ENCODE data around the gene ADAMTS18. TPM values are rescaled to one million over a fixed set of nuclear protein-coding genes. Genes with fewer than 3 reads are reported as not detected.

The ADAMTS18 gene
- total RNA-seq, 2 donors from 2014 or later: 0.14 TPM; not detected in 1

GRCh38 chr16:77437859-77438258 is 3.0 kb upstream of the ADAMTS18 start:
- Histone ChIP-seq H3K9me3 (no peaks in the 10 kb centered on the region), H3K27ac (no peak overlapping the region), H3K27me3 (replicated peaks; ENCODE audit: insufficient read depth) (no peaks in the 10 kb centered on the region), H3K4me3 (no peak overlapping the region), H3K36me3 (no peaks in the 10 kb centered on the region), H3K4me1 (ENCODE audit: control insufficient read depth in 1 of 2, low read depth in 2 of 2) (no peaks in the 10 kb centered on the region)
- TF ChIP-seq CTCF (IDR thresholded peaks at IDR 0.05): no peak
- ATAC-seq (ENCODE audit: insufficient number of reproducible peaks, low FRiP score, low read depth) (no peak), DNase-seq (ENCODE audit: low spot score) (no peak)

- no peak overlapping the region for H3K27ac ChIP-seq
- no peak for DNase-seq (ENCODE audit: low spot score)
- no peak for ATAC-seq (ENCODE audit: insufficient number of reproducible peaks, low FRiP score, low read depth)
- H3K9me3 ChIP-seq: no peaks in the 10 kb centered on the region
- no peak for TF ChIP-seq CTCF (IDR thresholded peaks at IDR 0.05)
- H3K4me1 ChIP-seq (ENCODE audit: control insufficient read depth in 1 of 2, low read depth in 2 of 2): no peaks in the 10 kb centered on the region
- H3K4me3 ChIP-seq: no peak overlapping the region
- no peaks in the 10 kb centered on the region for H3K27me3 ChIP-seq (replicated peaks; ENCODE audit: insufficient read depth)
- no peaks in the 10 kb centered on the region for H3K36me3 ChIP-seq
Observed at GRCh38 chr16:77435272-77435820, 512 bp upstream of the ADAMTS18 start.

GRCh38 chr16:77434022-77434529 is 758 bp downstream of the ADAMTS18 start:
- Histone ChIP-seq H3K4me3 (no peak overlapping the region), H3K27ac (no peak overlapping the region), H3K36me3 (no peaks in the 10 kb centered on the region), H3K9me3 (no peaks in the 10 kb centered on the region), H3K4me1 (ENCODE audit: control insufficient read depth in 1 of 2, low read depth in 2 of 2) (no peaks in the 10 kb centered on the region), H3K27me3 (replicated peaks; ENCODE audit: insufficient read depth) (no peaks in the 10 kb centered on the region)
- DNase-seq (ENCODE audit: low spot score): no peak
- no peak for TF ChIP-seq CTCF (IDR thresholded peaks at IDR 0.05)
- no peak for ATAC-seq (ENCODE audit: insufficient number of reproducible peaks, low FRiP score, low read depth)

- Histone ChIP-seq H3K27ac (no peak overlapping the region), H3K27me3 (replicated peaks; ENCODE audit: insufficient read depth) (no peaks in the 10 kb centered on the region), H3K4me3 (no peak overlapping the region), H3K4me1 (ENCODE audit: control insufficient read depth in 1 of 2, low read depth in 2 of 2) (no peaks in the 10 kb centered on the region), H3K9me3 (no peaks in the 10 kb centered on the region), H3K36me3 (no peaks in the 10 kb centered on the region)
- TF ChIP-seq CTCF (IDR thresholded peaks at IDR 0.05): no peak
- DNase-seq (ENCODE audit: low spot score) (no peak), ATAC-seq (ENCODE audit: insufficient number of reproducible peaks, low FRiP score, low read depth) (no peak)
Observed at GRCh38 chr16:77433146-77433545, 1.7 kb downstream of the ADAMTS18 start.

DNA sequence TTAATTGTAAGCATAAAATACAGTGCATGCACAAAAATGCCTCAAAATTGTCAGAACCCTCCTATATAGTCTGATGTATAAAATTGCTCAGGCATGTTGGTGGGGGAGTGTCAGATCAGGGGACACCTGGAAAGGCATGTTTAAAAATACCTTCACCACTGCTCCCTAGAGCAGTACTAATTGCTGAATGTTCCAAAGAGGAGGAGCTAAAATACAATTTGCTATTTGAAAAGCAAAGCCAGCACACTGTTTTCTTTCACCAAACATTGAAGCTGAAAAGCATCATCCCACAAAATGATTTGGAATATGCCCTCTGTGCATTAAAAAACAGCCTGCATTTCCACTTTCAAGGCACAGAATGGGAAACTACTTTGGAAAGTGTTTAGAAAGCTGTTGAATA is 2.6 kb downstream of the ADAMTS18 start:
- ATAC-seq (ENCODE audit: insufficient number of reproducible peaks, low FRiP score, low read depth) (no peak), DNase-seq (ENCODE audit: low spot score) (no peak)
- no peaks in the 10 kb centered on the region for H3K36me3 ChIP-seq
- no peaks in the 10 kb centered on the region for H3K27me3 ChIP-seq (replicated peaks; ENCODE audit: insufficient read depth)
- H3K9me3 ChIP-seq: no peaks in the 10 kb centered on the region
- TF ChIP-seq CTCF (IDR thresholded peaks at IDR 0.05): no peak
- H3K27ac ChIP-seq: no peak overlapping the region
- no peaks in the 10 kb centered on the region for H3K4me1 ChIP-seq (ENCODE audit: control insufficient read depth in 1 of 2, low read depth in 2 of 2)
- no peak overlapping the region for H3K4me3 ChIP-seq
